Myocyte (in vitro differentiated cells): ENCODE results near the gene IDUA. TPM values are rescaled to one million over a fixed set of nuclear protein-coding genes. Genes with fewer than 3 reads are reported as not detected.
A peak's percentile ranks its signal among the peaks of the same experiment; 100 is the strongest.
"Not testable (repeated sequence)": the region's sequence is repeated elsewhere in the genome, so short reads cannot be mapped to it uniquely, and the experiment has no call there.

ENCODE experiments used
- DNase-seq: peaks from one replicate; pipeline ENCODE4 v3.0.0-alpha.2; 2012; ENCODE audit warnings: low read depth
- polyA plus RNA-seq: library from polyadenylated mRNA; unstranded; fragments of >200 nt; gene quantifications from one replicate; pipeline ENCODE4 v1.2.1, GENCODE V29; 2012; ENCODE audit warnings: missing spikeins
- total RNA-seq: library from RNA; depleted of rRNA; stranded (reverse); fragments of >200 nt; gene quantifications from 2 replicates; pipeline ENCODE4 v1.2.3, GENCODE V29; 2014

The IDUA gene
- 27.6 and 30.9 TPM in 2 replicates for total RNA-seq
- polyA plus RNA-seq, result 29.2 TPM

GRCh38 chr4:986879-987623 is at the start of gene IDUA:
Gene IDUA (plus strand): TSS chr4:987044. CDS start chr4:987085, 41 bp downstream.
- peak; percentile 76 for DNase-seq

DNA sequence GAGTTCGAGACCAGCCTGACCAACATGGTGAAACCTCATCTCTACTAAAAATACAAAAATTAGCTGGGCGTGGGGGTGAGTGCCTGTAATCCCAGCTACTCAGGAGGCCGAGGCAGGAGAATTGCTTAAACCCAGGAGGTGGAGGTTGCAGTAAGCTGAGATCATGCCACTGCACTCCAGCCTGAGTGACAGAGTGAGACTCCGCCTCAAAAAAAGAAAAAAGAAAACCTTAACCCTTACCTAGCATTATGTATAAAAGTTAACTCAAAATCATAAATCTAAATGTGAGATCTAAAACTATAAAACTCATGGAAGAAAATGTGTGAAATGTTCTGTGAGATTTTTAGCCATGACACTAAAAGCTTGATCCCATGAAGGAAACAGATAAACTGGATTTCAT is 47.3 kb upstream of the IDUA start:
- DNase-seq, result not testable (repeated sequence)

- no peak for DNase-seq
These were observed 41.4 kb upstream of the IDUA start for GRCh38 chr4:945274-946102.

DNA sequence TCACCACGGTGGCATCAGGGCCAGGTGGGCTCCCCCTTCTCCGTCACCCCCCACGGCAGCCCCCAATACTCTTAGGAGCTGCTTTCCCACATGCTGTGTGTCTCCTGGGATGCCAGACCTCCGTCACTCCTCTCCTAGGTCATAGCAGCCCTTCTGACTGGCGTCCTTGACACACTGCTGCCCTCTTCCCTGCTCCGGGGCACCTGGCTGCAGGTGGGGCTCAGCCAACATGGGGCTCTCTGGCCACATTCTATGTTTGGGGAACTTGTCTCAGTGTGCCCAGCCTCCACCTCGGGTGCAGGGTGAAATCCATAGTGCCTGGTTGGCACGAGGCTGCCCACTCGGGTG is 40.8 kb upstream of the IDUA start:
- DNase-seq, result no peak

DNA sequence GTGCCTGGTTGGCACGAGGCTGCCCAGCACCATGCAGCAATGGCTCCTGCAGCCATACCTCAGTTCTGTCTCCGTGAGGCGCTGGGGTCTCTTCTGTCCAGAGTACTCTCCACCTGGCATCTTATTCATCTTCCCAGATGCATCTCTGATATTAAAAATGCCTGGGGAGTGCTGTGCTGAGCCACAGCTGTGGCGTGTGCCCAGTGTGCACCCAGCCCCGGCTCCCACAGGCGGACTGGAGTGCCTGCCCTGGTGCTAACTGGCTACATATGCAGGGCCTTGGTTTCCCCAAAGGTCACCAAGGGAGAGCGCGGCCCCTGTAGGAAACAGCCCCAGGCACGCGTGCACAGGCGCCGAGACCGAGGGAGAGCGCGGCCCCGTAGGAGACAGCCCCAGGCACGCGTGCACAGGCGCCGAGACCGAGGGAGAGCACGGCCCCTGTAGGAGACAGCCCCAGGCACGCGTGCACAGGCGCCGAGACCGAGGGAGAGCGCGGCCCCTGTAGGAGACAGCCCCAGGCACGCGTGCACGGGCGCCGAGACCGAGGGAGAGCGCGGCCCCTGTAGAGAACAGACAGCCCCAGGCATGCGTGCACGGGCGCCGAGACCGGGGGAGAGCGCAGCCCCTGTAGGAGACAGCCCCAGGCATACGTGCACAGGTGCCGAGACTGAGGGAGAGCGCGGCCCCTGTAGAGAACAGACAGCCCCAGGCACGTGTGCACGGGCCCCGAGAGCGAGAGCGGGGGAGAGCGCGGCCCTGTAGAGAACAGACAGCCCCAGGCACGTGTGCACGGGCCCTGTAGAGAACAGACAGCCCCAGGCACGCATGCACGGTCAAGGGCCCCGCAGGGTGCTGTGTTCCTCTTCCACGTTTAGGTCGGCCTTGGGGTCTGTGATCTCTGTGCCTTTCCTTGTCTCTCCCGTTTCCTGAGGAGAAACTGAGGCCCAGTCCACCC is 40.0 kb upstream of the IDUA start:
- no peak for DNase-seq

DNA sequence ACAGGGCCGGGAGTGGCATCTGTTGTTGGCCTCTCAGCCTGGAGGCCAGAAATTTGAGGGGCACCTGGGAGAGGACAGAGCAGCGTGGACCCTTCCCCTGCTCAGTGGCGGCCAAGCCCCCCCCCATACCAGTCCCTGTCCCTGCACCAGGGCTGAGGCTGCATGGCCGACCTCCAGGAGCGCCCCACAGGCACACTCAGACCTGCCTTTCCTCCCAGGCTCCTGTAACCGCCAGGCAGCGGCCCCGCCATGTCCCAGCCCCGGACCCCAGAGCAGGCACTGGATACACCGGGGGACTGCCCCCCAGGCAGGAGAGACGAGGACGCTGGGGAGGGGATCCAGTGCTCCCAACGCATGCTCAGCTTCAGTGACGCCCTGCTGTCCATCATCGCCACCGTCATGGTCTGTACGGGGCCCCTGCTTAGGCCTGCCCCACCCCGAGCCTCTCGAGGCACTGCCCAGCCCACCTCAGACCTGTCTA is 39.3 kb upstream of the IDUA start:
- DNase-seq, result no peak

DNA sequence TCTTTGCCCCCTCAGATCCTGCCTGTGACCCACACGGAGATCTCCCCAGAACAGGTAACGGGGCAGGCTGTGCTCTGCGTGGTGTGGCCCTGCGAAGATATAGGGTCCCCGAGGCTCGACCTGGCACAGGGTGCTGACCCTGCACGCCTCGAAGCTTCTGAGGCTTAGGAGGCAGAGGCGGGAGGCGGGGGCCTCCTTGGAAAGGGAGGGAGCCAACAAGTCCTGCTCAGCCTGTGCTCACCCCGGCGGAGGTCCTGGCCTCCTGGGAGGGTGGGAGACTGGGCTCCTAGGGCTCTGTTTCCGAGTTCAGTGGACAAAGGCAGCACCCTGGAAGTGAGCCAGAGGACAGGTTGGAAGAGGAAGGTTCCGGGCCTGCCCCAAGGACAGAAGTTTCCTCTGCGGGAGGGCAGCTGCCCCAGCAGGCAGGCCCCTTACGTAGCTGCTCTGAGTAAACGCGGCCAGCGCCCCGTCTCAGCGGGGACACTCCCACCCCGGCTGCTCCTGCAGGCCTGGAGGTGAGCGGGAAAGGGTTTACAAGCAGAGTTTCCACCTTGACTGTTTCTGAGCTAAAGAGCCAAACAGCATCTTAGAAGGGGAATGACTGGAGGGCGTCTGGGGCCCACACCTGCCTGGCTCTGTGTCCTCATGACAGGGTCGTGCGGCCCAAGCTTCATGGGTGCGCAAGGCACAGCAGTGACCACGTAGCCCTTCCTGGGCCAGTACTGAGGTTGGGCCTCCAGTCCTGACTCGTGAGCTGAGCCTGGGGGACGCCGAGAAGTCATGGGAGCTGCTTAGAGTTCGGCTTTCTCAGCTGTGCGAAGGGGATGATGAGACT is 38.5 kb upstream of the IDUA start:
- no peak for DNase-seq

- DNase-seq, result no peak
These were observed 37.9 kb upstream of the IDUA start for GRCh38 chr4:948936-949300.

- DNase-seq, result no peak
These were observed 37.2 kb upstream of the IDUA start for GRCh38 chr4:949656-950055.

- no peak for DNase-seq
These were observed 36.5 kb upstream of the IDUA start for GRCh38 chr4:950136-951020.

GRCh38 chr4:951186-951585 is 35.7 kb upstream of the IDUA start:
- DNase-seq, result no peak

- DNase-seq, result no peak
These were observed 35.0 kb upstream of the IDUA start for GRCh38 chr4:951594-952468.

DNA sequence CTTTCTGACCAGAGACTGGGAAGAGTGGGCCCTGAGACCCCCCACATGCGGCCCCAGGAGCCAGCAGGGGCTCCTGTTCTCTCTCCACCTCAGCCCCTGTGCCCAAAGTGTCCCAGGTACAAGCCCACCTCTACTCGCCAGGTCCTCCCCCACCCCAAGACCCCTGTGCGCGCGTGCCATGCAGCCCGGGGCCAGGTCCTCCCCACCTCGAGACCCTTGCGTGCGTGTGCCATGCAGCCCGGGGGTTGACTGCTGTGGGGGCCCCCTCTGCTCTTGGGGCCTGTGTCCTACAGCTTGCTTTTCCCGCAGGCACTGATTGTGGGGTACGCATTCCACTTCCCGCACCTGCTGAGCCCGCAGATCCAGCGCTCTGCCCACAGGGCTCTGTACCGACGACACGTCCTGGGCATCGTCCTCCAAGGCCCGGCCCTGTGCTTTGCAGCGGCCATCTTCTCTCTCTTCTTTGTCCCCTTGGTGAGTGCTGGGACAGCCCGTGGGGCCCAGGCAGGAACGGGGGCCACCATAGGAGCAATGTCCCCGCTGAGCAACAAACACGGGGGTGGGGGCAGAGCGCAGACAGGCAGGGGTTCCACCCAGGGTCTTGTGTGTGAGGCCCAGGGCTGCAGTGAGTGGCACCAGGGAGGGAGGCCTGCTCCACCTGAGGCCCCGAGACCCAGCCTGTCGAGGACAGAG is 33.8 kb upstream of the IDUA start:
- no peak for DNase-seq

GRCh38 chr4:953574-953915 is 33.3 kb upstream of the IDUA start:
- DNase-seq, result no peak

DNA sequence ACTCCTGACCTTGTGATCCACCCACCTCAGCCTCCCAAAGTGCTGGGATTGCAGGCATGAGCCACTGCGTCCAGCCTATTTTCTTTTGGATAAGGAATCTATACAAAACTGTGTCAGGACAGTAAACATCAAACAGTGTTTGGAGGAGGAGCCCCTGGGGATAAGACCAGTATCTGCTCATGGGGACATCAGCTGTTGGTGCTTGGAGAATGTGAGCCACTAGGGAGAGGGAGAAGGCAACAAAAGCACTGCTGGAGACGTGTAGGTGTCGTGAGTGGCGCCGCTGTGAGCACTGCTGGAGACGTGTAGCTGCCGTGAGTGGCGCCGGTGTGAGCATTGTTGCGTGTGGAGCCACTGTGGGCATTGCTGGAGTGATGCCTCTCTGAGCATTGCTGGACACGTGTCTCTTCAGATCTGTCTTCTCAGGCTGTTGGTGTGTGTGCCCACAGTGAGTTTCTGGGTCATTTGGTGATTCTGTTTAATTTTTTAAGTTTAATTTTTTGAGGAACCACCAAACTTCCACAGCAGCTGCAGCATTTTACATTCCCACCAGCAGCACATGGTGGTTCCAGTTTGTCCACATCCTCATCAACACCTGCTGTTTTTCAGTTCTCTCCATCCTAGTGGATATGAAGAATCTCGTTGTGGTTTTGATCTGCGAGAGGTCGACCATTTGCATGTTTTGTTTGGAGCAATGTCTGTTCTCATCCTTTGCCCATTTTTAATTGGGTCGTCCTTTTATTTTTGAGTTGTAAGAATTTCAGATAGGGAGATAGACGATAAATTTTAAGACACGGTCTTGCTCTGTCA is 32.4 kb upstream of the IDUA start:
- peak; percentile 80 for DNase-seq

DNA sequence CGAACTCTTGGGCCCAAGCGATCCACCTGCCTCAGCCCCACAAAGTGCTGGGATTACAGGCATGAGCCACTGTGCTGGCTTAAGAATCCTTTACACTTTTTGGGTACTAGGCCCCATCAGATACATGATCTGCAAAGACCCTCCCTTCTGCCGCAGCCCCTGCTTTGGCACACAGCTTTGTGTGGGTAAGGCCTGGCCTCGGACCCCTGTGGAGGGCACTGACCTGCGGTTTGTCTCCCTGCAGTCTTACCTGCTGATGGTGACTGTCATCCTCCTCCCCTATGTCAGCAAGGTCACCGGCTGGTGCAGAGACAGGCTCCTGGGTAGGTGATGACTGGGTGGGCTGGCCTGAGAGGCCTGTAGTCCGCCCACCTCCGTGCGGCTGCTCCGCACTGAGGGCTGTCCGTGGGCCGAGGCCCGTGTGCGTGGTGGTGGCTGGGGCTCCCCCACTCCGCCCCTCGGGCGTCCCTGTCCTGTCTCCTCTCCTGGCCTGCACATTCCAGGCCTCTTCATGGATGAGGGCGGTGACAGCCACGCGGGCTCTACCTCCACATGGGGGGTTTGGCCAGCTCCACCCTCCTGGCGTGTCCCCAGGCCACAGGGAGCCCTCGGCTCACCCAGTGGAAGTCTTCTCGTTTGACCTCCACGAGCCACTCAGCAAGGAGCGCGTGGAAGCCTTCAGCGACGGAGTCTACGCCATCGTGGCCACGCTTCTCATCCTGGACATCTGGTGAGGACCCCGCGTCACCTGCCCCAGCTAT is 31.5 kb upstream of the IDUA start:
- DNase-seq, result no peak
